Measurements from ENCODE around the gene CLCNKB.
"Not testable (repeated sequence)": the region's sequence is repeated elsewhere in the genome, so short reads cannot be mapped to it uniquely, and the experiment has no call there.

The CLCNKB gene

GRCh38 chr1:16043521-16043920, at the start of gene CLCNKB:
Gene CLCNKB, plus strand, starts transcription at chr1:16043782. Its CDS starts 711 bp downstream, at chr1:16044493.
- DNase-seq, result no peak

- no peak for DNase-seq
These were observed 49.5 kb upstream of the CLCNKB start for GRCh38 chr1:15994081-15994480.

- DNase-seq, result peak; percentile 23
These were observed 48.8 kb upstream of the CLCNKB start for GRCh38 chr1:15994590-15995351.

- no peak for DNase-seq
These were observed 46.5 kb upstream of the CLCNKB start for GRCh38 chr1:15997076-15997585.

- DNase-seq, result no peak
These were observed 45.8 kb upstream of the CLCNKB start for GRCh38 chr1:15997637-15998280.

DNA sequence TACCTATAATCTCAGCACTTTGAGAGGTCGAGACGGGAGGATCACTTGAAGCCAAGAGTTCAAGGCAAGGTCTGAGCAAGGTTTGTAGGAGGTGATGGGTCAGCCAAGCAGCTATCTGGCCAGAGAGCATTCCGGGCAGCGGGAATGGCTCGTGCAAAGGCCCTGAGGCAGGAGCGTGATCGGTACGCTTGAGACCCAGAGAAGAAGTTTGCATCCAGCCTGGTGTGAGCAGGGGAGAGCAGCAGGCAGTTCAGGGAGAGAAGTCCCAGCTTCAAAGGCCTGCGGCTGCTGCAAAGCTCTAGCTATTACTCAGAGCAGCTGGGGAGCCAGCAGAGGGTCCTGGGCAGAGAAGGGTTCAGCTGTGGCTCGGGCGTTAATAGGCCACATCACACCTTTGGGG, 44.7 kb upstream of the CLCNKB start:
- no peak for DNase-seq

GRCh38 chr1:16001274-16001673, 42.3 kb upstream of the CLCNKB start:
- DNase-seq, result not testable (repeated sequence)

DNA sequence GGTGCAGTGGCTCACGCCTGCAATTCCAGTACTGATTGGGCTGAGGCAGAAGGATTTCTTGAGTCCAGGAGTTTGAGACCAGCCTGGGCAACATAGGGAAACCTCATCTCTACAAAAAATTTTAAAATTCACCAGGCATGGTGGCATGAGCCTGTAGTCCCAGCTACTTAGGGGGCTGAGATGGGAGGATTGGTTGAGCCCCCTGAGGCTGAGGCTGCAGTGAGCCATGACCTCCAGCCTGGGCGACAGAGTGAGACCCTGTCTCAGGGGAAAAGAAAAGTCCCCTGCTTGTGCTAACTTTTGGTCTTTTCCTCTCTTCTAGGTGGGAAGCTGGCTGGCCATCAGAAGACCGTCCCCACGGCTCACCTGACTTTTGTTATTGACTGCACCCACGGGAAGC, 38.0 kb upstream of the CLCNKB start:
- DNase-seq, result no peak

- DNase-seq, result no peak
These were observed 37.6 kb upstream of the CLCNKB start for GRCh38 chr1:16006010-16006409.

DNA sequence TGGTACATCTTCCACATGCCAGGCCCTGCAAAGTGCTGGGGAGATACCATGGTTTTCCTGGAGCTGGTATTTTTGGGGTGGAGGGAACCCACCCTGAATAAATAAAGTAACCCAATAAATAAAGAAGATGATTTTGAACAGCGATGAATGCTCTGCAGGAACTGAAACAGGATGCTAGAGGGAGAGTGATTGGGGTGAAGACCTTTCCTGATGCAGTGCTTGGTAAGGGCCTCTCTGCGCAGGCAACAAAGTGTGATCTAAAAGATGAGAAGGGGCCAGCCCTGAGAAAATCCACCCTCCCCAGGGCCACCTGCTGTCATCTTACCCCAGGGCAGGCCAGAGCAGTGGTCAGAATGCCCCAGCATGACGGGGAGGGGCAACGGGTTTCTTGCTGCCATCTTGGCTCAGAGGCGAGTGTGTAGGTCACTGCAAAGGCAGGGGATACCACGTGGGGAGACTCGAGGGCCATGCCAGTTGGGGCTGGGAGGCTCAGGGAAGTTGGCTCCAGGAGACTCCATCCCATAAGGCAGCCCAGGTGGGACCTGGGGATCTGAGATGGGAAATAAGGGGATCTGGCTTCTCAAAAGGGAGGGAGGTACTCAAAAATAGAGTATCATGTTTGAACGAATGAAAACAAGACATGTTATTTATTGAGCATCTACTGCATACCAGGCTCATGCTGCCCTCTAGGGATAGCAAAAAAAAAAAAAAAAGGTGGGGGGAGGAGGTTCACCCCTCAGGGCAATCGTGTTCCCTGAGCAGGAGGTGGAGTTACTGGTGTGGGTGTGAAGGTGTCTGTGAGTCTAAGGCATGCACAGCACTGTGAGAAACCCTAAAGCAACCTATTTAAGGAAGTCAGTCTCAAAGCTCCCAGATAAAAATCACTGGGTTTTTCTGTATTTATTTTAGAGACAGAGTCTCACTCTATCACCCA, 36.8 kb upstream of the CLCNKB start:
- no peak for DNase-seq

- no peak for DNase-seq
These were observed 35.8 kb upstream of the CLCNKB start for GRCh38 chr1:16007671-16008341.

DNA sequence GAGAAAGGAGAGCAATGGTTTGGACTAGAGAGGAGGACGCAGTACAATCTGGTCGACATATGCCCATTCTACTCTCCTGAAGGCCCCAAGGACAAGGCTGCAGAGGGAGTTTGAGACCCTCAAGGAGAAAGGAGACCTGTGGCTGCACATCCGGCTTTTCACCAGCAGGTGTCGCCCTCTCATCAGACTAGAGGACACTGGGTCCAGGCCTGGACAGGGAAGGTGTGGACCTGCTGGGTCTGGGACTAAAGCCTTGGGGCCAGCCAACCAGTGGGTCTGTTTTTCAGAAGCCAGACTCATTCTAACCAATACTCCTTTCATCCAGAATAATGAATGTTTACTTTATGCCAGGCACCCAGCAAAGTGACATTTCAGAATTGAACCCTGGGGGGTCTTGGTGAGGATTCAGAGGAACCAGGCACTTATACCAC, 34.5 kb upstream of the CLCNKB start:
- peak; percentile 71 for DNase-seq

DNA sequence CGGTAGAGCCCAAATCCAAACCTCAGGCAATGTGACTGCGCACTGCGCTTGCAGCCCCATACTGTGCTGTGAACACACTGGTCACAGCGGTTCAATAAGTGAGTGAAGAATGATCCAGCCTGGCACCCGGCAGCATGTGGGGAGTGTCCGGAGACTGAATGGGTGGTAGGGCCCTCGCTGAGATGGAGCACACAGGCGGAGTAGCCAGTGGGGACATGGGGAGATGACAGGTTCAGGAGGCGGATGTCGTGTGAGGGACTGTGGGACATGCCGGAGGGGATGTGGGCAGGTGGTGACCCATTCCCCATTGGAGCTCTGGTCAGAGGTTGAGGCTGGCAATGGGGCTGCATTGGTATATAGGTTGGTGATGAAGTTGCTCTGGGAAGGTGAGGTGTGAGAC, 33.9 kb upstream of the CLCNKB start:
- no peak for DNase-seq

- DNase-seq, result no peak
These were observed 32.7 kb upstream of the CLCNKB start for GRCh38 chr1:16010837-16011236.

DNA sequence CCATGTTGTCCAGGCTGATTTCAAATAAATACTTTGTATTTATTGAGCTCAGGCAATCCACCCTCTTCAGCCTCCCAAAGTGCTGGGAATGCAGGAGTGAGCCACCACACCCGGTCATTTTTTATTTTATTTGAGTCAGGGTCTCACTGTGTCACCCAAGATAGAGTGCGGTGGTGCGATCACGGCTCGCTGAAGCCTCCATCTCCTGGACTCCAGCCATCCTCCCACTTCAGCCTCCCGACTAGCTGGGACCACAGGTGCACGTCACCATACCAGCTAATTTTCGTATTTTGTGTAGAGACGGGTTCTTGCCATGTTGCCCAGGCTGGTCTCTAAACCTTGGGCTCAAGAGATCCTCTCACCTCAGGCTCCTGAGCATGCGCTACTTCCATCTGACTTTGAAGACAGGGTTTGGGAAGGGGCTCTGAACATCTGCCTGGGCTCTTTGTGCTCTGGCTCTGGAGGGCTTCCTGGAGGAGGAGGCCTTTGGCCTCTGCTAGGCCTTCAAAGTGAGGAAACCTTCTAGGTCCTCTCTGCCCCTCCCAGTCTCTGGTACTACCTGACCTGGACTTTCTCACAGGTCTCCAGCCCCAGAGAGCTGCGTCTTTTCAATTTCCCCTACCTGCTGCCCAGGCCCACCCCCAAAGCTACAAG, 31.5 kb upstream of the CLCNKB start:
- no peak for DNase-seq

DNA sequence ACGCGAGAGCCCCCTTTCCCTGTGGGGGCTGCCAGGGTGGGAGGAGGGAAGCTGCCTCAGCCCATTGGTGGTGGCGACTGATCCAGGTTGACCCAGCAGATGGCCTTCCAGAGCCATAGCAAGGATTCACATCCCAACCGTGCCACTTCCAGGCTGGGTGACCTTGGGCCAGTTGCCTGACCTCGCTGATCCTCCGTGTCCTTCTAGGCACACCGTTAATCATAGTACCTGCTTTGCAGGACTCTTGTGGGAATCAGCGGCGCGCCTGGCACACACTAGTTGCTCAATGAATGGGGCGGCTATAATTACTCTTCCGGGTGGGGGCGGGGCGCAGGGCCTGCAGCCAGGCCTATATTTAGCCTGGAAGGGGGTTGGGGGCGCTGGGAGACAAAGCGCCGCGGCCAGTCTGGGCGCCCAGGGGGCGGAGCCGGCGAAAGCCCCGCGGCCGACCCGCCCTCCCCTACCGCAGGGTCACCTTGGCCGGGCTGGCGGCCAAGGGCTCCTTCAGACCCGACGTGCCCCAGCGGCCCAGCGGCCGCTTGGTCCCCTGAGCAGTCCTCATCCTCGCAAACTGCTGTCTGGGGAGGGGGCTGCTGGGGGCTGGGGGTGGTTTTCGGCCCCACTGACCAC, 30.9 kb upstream of the CLCNKB start:
- DNase-seq, result no peak

DNA sequence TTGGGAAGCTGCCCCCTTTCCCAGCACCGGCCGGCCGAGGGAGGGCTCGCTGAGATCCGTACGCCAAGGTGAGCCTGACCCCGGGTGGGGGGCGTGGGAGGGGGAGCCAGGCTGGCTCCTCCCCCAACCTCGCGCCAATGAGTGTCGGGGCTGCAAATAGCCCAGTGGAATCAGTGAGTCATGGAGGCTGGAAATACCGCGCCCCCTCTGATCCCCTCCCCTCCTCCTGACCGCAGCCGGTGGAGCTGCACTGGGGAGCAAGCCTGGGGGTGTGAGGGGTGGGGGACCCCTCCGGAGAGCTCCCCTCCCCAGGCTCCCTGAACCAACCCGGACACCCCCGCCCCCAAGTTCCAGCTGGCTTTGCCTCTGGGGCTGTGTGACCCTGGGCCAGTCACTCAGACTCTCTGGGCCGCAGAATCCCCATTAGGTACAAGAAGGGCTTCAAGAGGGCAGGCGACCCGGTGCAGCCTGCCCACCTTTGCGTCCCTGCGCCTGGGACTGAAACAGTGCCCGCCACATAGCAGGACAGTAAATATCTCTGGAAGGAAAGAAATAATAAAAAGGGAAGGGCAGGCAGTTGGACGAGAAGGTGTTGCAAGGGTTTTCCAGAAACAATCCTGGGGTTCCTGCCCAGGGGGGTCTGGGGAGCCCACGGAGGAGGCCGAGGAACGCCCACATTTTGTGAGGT, 30.2 kb upstream of the CLCNKB start:
- DNase-seq, result peak; percentile 51

DNA sequence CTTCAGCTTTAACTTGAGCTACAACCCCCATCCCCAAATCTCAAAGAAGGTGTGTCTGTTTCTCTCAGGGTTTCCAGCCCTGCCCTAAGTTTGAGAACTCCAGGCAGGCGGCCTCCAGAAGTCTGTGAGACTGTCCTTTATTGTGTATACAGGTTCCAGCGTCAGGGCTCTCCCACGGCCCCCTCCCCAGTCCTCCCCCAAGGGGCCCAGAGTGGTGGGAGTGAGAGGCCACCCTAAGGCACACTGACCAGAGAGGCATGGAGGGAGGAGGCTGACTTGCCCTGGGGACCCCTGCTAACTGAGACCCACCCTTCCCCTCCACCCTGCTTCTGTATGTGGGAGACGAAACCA, 29.7 kb upstream of the CLCNKB start:
- DNase-seq, result no peak

GRCh38 chr1:16014509-16015482, 28.8 kb upstream of the CLCNKB start:
- DNase-seq, result no peak

DNA sequence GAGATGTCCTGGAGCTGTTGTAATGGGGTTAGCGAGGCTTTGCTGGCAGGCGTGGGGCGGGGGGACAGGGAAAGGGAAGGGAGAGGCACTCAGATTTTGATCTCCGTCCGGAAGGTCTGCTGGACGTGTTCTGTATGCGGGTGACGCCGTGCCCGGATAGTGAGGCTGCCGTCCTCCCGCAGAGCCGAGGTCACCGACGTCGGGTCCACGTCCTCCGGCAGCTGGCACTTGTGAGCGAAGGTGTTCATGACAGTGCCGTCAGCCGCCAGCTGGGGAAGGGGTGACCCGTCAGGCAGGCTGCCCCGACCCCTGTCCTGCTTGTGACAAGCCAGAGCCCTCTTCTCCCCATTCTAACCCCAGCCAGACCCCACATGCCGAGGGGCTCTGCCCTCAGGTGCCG, 28.1 kb upstream of the CLCNKB start:
- DNase-seq, result no peak
